CD4-positive, alpha-beta T cell treated with Interleukin-4 for 4 hours (primary cell): ENCODE measurements around the gene RIMBP2.

ENCODE experiments used
- DNase-seq: peaks from one replicate; pipeline ENCODE4 v3.0.0-alpha.2; 2020

Gene RIMBP2

GRCh38 chr12:130565189-130565588, 150.9 kb downstream of the RIMBP2 start:
- DNase-seq = no peak

GRCh38 chr12:130563323-130563722, 152.8 kb downstream of the RIMBP2 start:
- DNase-seq = no peak

DNA sequence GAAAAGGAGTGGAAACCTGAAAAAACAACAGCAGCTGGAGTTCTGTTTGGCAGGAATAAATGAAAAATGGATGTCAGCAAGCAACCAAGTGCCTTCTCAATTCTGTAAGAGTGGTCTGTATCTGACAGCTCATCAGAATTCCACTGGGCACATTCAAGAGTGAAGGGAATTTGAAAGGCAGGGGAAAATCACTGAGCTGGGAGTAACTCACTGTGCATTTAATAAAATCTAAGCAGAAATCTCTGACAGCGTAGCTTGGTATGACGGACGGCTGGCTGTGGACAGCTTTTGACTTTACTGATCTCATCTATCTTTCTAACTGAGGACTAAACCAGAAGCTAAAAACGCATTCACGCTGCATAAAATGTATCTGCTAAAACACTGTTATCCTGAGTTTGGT, 153.4 kb downstream of the RIMBP2 start:
- no peak for DNase-seq

- no peak for DNase-seq
Observed at GRCh38 chr12:130560321-130560720, 155.8 kb downstream of the RIMBP2 start.

GRCh38 chr12:130559806-130560205, 156.3 kb downstream of the RIMBP2 start:
- no peak for DNase-seq

DNA sequence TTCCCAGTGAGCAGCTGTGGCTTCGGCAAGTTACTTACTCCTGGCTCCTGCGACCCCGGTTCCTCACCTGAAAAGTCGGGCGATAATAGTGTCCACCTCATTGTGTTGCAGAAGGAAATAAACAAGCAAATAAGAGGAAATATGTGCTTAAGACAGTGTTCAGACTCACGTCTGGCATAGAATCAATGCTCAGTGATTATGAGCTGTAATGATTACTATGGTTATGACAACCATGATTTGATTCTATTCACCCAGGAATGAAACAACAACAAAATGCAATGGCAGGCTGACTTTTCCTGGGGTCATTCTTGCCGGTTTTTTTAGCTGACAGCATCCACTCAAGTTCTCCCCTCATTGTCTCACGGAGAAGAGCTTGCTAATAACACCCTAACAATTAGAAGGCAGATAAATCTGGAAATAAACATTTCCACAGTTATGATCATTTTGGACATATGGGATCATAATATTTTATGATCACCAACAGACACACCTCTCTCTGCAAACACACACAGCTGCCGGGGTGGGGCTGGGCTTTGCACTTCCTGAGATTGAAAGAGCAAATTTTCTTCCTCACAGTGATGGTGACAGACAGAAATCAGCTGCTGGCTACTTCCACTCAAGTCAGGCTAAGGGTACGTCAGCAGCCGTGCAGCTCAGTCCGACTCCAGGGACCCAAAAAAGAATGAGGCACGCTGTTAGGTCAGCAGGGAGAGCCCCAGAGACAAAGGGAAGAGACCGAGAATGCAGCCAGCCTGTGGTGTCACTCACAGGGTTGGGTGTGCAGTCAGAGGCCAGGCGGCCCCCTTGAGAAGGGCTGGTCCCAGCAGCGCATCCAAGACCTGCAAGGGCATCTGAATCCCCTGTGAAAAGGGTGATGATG, 158.0 kb downstream of the RIMBP2 start:
- DNase-seq = no peak

DNA sequence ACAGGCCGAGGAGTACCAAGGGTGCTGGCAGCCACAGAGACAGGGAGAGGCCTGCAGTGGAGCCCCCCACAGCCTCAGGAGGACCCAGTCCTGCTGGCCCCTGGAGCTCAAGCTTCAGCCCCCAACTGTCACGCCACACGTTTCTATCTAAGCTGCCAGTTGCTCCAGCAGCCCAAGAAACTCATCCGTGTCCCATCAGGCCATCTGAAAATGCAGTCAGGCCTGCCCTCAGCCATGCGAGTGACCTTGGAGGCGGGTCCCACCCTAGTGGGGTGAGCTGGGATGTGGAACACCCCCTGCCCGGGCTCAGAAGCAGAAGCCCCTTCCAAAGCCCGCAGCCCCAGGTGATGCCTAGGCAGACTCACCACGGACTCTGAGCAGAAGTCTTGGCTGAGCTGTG, 158.9 kb downstream of the RIMBP2 start:
- no peak for DNase-seq

GRCh38 chr12:130556486-130557055, 159.5 kb downstream of the RIMBP2 start:
- no peak for DNase-seq

DNA sequence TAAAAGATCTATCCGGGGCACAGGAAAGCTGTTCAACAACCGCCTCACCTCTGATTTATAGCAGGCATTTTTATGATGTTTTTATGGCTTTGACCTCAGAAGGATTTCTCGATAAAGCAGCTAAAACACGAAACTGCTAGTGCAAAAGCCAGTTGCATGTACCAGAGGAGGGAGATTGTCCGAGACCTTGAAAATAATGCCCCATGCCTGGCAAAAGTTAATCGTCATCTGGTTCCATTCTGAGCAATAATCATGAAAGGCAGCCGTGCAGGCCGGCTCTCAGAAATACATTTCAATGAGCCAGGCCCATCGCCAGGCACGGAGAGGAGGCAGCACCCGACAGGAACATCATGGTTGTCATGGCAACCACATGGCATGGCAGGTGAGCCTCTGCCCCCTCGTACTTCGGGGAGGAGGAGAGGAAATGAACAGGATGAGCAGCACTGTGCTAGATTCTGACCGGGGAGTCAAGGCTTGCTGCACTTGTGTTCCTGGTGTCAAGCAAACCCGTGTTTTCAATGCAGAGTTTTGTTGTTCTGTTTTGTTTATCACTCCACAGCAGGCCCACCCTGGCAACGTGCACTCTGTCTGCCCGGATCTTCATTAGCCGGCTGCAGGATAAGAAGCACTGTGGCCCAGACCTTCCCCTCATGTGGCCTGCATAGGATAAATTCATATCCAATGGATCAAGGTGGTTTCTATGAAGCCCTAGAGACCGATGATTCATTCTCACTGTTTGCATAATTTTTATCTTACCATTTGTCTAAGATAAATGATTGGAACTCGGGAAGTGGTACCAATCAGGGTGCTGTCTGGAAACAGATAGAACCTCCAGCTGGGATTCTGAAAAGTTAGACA, 160.2 kb downstream of the RIMBP2 start:
- DNase-seq = no peak

GRCh38 chr12:130555221-130555620, 160.9 kb downstream of the RIMBP2 start:
- no peak for DNase-seq

- DNase-seq = no peak
Observed at GRCh38 chr12:130552483-130552996, 163.6 kb downstream of the RIMBP2 start.

- DNase-seq = no peak
Observed at GRCh38 chr12:130549361-130549760, 166.7 kb downstream of the RIMBP2 start.

DNA sequence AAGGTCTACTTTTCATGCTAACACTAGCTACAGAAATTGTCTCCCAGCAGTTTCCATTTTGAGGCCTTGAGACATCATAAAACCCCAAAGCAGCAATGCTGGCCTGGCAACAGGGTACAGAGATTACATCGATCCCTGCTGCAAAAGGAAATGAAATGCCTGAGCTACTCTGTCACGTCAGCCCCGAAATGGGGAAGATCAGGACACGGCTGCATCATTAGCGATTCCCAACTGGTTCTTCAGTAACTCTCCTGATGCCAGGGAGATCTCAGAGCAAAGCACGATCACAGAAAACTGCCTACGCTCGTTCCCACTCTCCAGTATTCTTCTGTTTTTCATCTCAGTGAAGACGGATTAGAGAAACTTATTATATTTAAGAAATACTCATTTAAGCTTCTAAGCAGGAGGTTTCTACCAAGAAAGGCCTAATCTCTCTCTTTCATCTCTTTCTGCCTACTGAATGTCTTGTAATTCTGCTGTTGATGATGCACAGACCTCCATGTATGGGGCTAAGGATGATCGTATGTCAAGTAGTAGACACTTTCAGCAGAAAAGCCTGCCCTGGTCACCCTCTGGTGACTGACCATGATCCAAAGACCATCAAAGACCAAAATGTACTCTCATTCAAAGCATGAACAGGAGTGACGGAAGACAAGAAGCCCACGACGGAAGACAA, 168.5 kb downstream of the RIMBP2 start:
- no peak for DNase-seq

DNA sequence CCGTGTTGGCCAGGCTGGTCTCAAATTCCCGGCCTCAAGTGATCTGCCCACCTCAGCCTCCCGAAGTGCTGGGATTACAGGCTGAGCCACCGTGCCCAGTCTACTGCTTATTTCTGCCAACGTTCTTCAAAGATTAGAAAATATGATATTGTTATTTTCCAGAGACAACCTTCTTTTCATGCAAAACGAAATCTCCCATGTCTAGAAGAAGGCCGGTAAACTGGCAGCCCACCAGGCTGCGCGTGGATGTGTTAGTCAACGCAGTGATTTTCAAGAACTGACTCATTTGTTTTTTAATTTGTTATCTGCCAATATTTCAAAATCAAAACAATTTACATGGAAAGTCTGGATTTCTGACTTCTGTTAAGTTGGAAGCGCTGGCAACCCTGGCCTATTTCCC, 169.6 kb downstream of the RIMBP2 start:
- no peak for DNase-seq

DNA sequence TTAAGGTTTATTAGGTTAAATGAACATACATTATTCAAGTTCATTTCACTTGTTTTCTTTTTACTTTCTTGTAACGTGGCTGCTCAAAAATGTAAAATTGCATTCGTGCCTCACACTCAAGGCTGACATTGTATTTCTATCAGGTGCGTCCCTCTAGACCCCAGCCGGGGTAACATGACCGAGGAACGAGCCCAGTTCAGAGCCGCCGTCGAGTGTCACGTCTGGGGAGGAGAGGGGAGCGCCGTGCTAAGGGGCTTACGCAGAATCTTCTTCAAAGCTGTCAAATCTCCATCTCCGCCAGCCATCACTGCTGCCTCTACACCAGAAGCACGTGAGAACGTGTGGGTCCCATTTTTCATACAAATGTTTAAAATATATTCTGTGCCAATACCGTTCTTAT, 170.6 kb downstream of the RIMBP2 start:
- DNase-seq = no peak

- DNase-seq = no peak
Observed at GRCh38 chr12:130540376-130540775, 175.7 kb downstream of the RIMBP2 start.

DNA sequence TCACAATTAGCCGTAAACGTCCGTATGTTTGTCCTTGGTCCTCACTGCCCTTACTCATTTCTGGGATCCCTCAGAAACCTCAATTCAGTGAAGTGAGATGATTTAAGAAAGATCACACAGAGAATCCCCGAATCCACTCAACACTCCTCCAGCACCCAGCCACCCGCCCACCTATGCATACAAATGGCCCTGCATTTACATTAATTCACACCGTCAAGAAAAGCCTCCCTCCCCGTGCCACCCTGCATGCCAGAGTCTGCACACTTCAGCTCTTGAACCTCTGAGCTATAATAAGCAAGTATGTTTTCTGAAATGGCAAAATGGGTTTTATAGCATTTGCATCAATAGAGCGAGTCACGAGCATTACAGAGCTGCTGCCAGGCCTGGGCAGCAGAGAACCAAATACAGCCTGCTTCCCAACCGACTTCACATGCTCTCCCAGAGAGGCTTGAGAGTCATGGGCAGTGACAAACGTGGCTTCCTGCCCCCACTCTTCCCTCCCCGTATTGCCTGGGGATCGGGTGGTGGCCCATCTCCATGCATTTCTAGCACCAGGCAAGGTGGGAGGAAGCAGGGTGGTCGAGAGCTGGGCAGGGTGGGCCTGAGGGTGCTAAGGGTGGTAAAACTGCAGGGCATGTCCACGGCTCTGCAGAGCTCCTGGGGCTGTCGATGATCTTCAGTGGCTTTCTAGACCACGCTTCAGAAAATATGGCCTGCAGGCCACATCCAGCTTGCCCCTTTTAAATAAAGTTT, 177.6 kb downstream of the RIMBP2 start:
- no peak for DNase-seq

- no peak for DNase-seq
Observed at GRCh38 chr12:130537655-130538054, 178.4 kb downstream of the RIMBP2 start.

GRCh38 chr12:130537051-130537450, 179.0 kb downstream of the RIMBP2 start:
- DNase-seq = no peak

- no peak for DNase-seq
Observed at GRCh38 chr12:130530429-130530828, 185.7 kb downstream of the RIMBP2 start.

DNA sequence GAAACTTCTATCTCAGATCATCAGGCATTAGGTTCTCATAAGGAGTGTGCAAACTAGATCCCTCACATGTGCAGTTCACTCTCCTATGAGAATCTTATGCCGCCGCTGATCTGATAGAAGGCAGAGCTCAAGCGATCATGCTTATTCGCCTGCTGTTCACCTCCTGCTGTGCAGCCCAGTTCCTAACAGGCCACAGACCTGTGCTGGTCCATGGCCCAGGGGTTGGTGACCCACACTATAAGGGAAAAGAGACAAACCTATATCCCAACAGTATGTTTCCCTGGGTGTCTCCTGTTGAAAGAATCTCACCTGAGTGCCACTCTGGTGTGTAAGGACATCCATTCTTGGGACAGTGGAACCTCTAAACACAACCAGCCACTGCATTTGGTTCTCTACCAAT, 186.3 kb downstream of the RIMBP2 start:
- DNase-seq = no peak

DNA sequence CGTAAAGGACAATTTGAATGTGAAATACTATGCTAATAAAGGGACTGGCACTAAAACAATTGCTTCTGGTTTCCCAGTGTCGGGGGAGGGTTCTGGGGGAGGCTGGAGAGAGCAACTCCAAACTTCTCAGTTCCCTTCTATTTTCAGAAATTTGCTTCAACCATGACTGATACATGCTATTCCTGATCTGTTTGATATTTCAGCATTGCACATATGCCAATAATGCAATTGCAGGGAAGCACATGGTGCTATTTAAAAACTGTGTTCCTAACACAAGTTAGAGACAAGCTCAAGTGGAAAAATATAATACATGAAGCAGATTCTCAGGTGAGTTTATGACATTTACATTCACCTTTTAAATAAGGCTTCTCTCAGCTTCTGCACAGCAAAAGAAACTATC, 188.9 kb downstream of the RIMBP2 start:
- no peak for DNase-seq
